Stimulated activated CD8-positive, alpha-beta memory T cell treated with anti-CD3 and anti-CD28 coated beads, Interleukin-15, amount 100 ng/mL, for 24 hours (primary cell): ENCODE results near the gene ERCC8.

Experiments used
- DNase-seq: peaks from one replicate; pipeline ENCODE4 v3.0.0-alpha.2; 2020; ENCODE audit warnings: low read depth

ERCC8 gene

DNA sequence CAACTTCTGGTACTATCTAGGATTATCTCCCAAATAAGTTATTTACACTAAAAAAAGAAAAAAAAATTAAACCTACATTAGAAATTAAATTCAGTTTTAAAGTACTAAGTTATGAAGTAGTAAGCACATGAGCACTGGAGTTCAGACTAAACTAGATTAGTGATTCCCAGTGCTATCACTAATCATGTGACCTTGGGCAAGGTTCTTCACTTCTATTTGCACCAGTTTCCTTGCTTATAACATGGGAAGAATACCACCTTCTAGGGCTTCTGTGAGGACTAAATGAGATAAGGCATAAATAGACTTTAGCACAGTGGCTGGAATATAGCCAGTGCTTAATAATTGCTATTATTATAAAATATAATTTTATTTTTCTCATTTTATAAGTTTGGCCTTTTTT is 111.3 kb downstream of the ERCC8 start:
- DNase-seq: no peak

DNA sequence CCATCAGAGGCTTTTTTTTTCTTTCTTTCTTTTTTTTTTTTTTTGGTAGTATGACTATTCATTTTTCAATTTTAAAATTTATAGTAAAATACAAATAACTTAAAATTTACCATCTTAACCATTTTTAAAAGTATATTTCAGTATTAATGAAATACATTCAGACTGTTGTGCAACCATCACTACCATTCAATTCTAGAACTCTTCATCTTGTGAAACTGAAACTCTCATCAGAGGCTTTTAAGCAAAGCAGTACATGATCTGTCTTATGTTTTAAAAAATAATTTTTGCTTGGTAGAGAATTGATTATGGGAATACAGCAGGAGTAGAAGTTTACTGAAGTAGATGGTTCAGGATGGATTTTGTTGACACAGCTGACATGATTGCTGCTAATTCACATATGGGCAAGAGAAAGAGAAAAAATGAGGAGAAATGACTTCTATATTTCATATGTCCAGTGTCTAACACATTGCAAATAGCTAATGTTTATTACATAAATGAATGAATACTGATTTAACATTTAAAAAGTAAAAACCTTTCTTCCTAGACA is 114.2 kb downstream of the ERCC8 start:
- DNase-seq: no peak

DNA sequence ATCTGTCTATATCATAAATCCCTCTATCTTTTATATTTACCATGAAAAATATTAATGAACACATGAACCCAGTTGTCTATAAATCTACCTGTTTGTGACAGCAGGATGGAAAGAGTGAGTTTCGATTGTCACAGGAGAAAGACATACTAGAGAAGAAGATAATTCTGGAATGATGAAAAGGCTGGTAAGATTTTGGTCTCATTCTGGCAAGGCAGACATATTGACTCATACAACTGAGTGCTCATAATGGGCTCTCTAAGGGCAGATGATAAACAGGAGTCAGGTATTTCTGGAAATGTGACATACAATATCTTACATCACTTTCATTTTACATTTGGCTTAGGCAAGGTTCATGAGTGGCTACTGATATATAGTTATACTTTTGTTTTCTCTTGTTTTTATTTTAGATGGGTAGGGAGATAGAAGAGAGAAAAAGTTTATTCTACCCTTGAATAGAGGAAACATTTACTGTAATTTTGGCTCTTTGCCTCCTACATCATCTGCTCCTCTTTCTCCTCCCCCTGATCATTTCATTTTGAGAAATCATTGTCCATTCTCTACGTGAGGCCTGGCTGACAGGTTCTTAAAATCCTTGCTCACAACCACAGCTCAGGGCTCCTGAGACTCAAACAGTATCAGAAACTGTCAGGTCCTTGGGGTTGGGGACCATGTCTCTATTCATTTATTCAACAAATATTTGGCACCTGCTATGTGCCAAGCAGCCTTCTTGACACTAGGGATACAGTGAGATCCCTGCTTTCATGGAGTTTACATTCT is 115.2 kb downstream of the ERCC8 start:
- no peak for DNase-seq

DNA sequence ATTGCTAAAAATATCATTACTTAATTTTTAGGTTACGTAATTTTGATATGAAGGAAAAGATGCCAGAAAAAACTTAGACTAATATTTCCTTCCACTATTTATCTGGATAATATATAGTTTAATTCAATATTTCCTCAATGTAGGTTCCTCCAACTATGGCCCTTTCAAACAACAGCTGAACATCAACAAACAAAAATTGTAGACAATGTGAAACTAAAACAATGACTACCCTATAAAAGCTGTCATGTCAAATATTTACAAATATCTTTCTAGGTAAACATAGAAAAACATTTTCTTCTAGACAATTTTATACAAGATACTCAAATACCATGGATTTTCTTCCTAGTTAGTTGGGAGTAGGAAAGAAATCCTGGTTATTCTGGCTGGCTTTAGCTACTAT is 117.7 kb downstream of the ERCC8 start:
- DNase-seq: no peak

DNA sequence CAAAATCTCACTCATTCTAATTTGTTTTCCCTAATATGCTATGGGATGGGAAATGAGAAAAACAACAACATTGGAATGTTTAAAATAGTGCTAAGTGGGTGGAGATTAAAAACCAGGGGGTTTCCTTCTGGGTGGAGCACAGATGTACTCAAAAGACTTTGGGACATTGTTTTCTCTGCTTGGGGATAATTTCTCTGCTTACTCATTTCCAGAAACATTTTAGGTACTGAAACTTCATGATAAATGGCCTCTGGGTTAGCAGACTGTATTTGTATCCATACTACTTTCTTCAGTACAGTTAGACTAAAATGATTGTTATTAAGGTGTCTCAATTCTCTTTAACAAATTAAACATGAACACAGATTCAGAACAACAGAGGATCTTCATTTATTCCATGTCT is 118.2 kb downstream of the ERCC8 start:
- DNase-seq: no peak
